ENCODE data around the gene TGFBI. TPM values are rescaled to one million over a fixed set of nuclear protein-coding genes. Genes with fewer than 3 reads are reported as not detected.

The TGFBI gene
- total RNA-seq, 2 donors from 2014 or later: 47.5 to 63.3 TPM

DNA sequence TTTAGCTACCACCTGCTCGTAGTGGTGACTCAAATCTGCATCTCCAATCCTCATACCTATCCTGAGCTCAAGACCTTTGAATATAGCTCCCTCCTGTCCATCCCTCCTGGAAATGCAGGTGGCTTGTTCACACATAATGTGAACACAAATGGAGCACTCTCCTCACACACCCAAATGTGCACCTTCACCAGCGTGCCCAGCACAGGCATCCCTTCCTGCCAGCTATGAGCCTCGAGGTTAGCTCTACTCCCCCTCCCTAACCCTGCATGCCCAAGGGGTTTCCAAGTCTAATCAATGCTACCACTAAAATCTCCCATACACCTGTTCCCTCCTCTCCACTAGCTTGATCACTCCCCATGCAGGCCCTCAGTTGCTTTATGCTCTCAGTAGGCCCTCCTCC lies 2.2 kb upstream of the TGFBI start:
- Histone ChIP-seq H3K9ac (ENCODE audit: low read depth in 2 of 2, low read length in 2 of 2) (no peak overlapping the region), H3K4me1 (peaks cover 4% of the 10 kb centered on the region), H3K27me3 (no peaks in the 10 kb centered on the region), H3K36me3 (no peaks in the 10 kb centered on the region), H3K4me3 (no peak overlapping the region), H3K9me3 (no peaks in the 10 kb centered on the region), H3K27ac (no peak overlapping the region)
- TF ChIP-seq, protein P1, sequence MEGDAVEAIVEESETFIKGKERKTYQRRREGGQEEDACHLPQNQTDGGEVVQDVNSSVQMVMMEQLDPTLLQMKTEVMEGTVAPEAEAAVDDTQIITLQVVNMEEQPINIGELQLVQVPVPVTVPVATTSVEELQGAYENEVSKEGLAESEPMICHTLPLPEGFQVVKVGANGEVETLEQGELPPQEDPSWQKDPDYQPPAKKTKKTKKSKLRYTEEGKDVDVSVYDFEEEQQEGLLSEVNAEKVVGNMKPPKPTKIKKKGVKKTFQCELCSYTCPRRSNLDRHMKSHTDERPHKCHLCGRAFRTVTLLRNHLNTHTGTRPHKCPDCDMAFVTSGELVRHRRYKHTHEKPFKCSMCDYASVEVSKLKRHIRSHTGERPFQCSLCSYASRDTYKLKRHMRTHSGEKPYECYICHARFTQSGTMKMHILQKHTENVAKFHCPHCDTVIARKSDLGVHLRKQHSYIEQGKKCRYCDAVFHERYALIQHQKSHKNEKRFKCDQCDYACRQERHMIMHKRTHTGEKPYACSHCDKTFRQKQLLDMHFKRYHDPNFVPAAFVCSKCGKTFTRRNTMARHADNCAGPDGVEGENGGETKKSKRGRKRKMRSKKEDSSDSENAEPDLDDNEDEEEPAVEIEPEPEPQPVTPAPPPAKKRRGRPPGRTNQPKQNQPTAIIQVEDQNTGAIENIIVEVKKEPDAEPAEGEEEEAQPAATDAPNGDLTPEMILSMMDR (IDR thresholded peaks at IDR 0.05): no peak
- intact Hi-C loops (cut with DNase I): no loop called here
- no peak for DNase-seq

DNA sequence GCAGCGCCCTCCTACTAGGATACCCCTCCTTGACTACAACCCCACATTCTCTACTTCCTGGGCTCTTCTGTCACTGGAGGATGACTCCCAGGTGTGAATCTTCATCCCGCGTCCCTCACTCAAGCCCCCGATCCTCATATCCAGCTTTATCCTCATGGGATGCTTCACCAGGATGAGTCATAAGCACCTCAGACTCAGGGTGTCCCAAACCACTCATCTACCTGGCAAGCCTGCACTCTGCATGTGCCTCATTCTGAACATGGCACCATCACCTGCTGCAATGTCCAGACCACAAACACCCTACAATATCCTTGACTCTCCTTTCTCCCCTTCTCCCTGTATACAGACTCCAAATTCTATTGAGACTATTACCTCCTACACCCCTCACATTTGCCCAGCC lies 1.5 kb upstream of the TGFBI start:
- Histone ChIP-seq H3K27me3 (no peaks in the 10 kb centered on the region), H3K9me3 (no peaks in the 10 kb centered on the region), H3K36me3 (no peaks in the 10 kb centered on the region), H3K4me3 (no peak overlapping the region), H3K9ac (ENCODE audit: low read depth in 2 of 2, low read length in 2 of 2) (no peak overlapping the region), H3K4me1 (peaks cover 4% of the 10 kb centered on the region), H3K27ac (no peak overlapping the region)
- intact Hi-C loops (cut with DNase I): no loop called here
- no peak for DNase-seq
- TF ChIP-seq, protein P1 (IDR thresholded peaks at IDR 0.05): no peak

- Histone ChIP-seq H3K36me3 (no peaks in the 10 kb centered on the region), H3K27ac (no peak overlapping the region), H3K9ac (ENCODE audit: low read depth in 2 of 2, low read length in 2 of 2) (no peak overlapping the region), H3K9me3 (no peaks in the 10 kb centered on the region), H3K4me1 (peaks cover 4% of the 10 kb centered on the region), H3K4me3 (no peak overlapping the region), H3K27me3 (no peaks in the 10 kb centered on the region)
- intact Hi-C loops (cut with DNase I): no loop called here
- no peak for DNase-seq
- TF ChIP-seq, protein P1 (IDR thresholded peaks at IDR 0.05): no peak
These were observed 698 bp upstream of the TGFBI start for GRCh38 chr5:136028090-136028489.

DNA sequence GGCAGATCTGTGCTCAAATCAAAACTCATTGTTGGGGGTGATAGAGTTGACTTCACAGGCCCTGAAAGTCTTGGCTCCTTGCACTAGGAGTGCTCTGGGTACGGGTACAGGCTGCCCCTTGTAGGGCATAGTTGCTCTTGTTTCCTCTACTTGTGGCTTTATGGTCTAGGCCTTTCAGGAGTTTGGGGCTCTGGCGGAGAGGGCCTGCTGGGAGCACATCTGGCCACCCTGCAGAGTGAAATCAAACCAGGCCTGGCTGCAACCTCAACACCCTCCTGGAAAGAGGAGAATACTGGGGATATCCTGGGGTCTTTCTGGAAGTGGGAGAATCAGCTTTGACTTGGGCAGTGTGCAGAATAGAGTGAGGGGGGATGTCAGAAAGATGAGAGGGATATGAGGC lies 1.5 kb downstream of the TGFBI start:
- TF ChIP-seq, protein P1 (IDR thresholded peaks at IDR 0.05): no peak
- DNase-seq: no peak
- Histone ChIP-seq H3K9ac (ENCODE audit: low read depth in 2 of 2, low read length in 2 of 2) (peak overlapping the region in 1 of 2 donors; percentile 30), H3K27me3 (no peaks in the 10 kb centered on the region), H3K9me3 (no peaks in the 10 kb centered on the region), H3K4me3 (peak overlapping the region; percentile 50), H3K4me1 (peaks cover 4% of the 10 kb centered on the region), H3K36me3 (no peaks in the 10 kb centered on the region), H3K27ac (peak overlapping the region; percentile 11)
- intact Hi-C loops (cut with DNase I): no loop called here

DNA sequence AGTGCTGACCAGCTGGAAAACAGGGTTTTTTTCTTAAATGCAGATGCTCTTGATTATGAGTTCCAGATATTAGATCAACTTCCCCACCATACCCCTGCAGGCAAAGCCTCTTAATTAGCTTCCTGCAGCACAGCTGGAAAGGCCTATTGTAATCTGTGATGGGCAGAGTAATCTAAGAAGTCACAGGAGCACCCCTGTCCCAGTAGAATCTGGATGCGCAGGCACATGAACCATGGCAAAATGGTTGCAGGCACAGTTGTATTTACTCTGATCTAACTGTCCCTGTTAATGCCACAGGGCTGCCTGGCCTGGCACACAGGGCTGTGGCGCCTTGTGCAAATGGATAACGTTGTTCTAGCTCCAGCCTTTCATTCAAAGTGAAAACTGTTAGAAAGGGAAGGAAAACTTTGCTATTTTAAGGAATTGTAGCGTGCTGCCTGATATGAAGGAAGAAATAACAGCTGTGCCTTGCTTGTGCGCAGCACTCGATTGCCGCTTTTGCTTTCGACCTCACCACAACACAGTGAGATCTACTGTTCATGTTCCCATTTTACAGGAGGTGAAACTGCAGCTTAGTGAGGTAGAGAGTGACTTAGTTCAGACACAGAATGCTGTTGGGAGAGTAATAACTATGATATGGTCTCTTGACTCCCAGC lies 2.3 kb downstream of the TGFBI start:
- Histone ChIP-seq H3K36me3 (no peaks in the 10 kb centered on the region), H3K9ac (ENCODE audit: low read depth in 2 of 2, low read length in 2 of 2) (no peak overlapping the region), H3K27me3 (no peaks in the 10 kb centered on the region), H3K4me3 (peak overlapping the region; percentile 50), H3K9me3 (no peaks in the 10 kb centered on the region), H3K4me1 (peaks cover 4% of the 10 kb centered on the region), H3K27ac (peak overlapping the region; percentile 11)
- TF ChIP-seq, protein P1 (IDR thresholded peaks at IDR 0.05): no peak
- intact Hi-C loops (cut with DNase I): no loop called here
- no peak for DNase-seq

All from colonic mucosa (tissue), 4 donors.